Spleen (tissue), 11 donors: ENCODE results near the gene VDAC1. TPM values are rescaled to one million over a fixed set of nuclear protein-coding genes. Genes with fewer than 3 reads are reported as not detected.

Source experiments
- DNase-seq: peaks from one replicate; pipeline ENCODE4 v3.0.0-alpha.2; 2020
- H3K27ac ChIP-seq, 8 donors: fragments of 200-600 bp; sonication (generic) in 7 of 8; 1 replicate in 4 of 8; 2 replicates in 4 of 8; pipeline versions ENCODE4 v1.5.0 to v1.8.0; 2016 to 2021; ENCODE audit warnings: inconsistent platforms in 4 of 8, mild to moderate bottlenecking in 4 of 8, moderate library complexity in 1 of 8
- H3K27me3 ChIP-seq, 7 donors: fragments of 200-600 bp; sonication (generic) in 6 of 7; replicated peaks in 1 of 7; 1 replicate in 4 of 7; 2 replicates in 3 of 7; pipeline versions ENCODE4 v1.5.0 to v1.8.0; 2016 to 2021; ENCODE audit warnings: inconsistent platforms in 3 of 7, mild to moderate bottlenecking in 1 of 7
- H3K36me3 ChIP-seq, 6 donors: fragments of 200-600 bp; sonication (generic) in 5 of 6; 1 replicate in 4 of 6; 2 replicates in 2 of 6; pipeline versions ENCODE4 v1.5.0 to v1.8.0; 2016 to 2021; ENCODE audit warnings: inconsistent platforms in 2 of 6
- H3K4me1 ChIP-seq, 6 donors: fragments of 200-600 bp; sonication (generic) in 5 of 6; 1 replicate in 3 of 6; 2 replicates in 3 of 6; pipeline versions ENCODE4 v1.5.0 to v1.8.0; 2016 to 2021; ENCODE audit warnings: inconsistent platforms in 3 of 6
- H3K4me3 ChIP-seq, 8 donors: fragments of 200-600 bp; sonication (generic) in 7 of 8; 1 replicate in 4 of 8; 2 replicates in 4 of 8; pipeline versions ENCODE4 v1.5.0 to v1.8.0; 2016 to 2021; ENCODE audit warnings: inconsistent platforms in 4 of 8, mild to moderate bottlenecking in 4 of 8, moderate library complexity in 2 of 8
- H3K9me3 ChIP-seq, 8 donors: fragments of 200-600 bp; sonication (generic) in 7 of 8; 1 replicate in 4 of 8; 2 replicates in 4 of 8; pipeline versions ENCODE4 v1.5.0 to v1.8.0; 2016 to 2021; ENCODE audit warnings: inconsistent platforms in 4 of 8
- CTCF ChIP-seq, 11 experiments: fragments of 200-600 bp in 7 of 11; fragments of 450-650 bp in 4 of 11; sonication (generic) in 4 of 11; IDR thresholded peaks in 8 of 11; conservative IDR thresholded peaks in 3 of 11; 1 replicate in 7 of 11; 2 replicates in 4 of 11; pipeline versions ENCODE4 v1.4.0 to v1.8.0; 2016 to 2021; ENCODE audit warnings: antibody characterized with exemption in 11 of 11, inconsistent platforms in 4 of 11, mild to moderate bottlenecking in 1 of 11
- POLR2A ChIP-seq, 3 donors: fragments of 450-650 bp; IDR thresholded peaks; one replicate each; pipeline ENCODE4 v1.5.1; 2017; ENCODE audit warnings: antibody characterized with exemption in 3 of 3, mild to moderate bottlenecking in 1 of 3
- POLR2AphosphoS5 ChIP-seq, 3 donors: sonication (generic); formaldehyde crosslinking; IDR thresholded peaks; one replicate each; pipeline ENCODE4 v1.5.1; 2017; ENCODE audit warnings: antibody characterized with exemption in 3 of 3
- WGBS, 5 donors: extraction: QIAGEN DNeasy Blood & Tissue Kit in 3 of 5; methylation state at CpG; one replicate each; pipeline versions ENCODE4 v1.1.5 to v1.1.7; 2013 to 2018; 5-methylcytosine and 5-hydroxymethylcytosine counted together
- intact Hi-C: fragments of 100-400 bp; cut with DNase I; formaldehyde crosslinking; loops from one replicate; pipeline ENCODE4 v1.15.0; 2023; ENCODE audit warnings: low total_unique reads
- polyA plus RNA-seq, 3 donors: library from polyadenylated mRNA; stranded (reverse); fragments of 200-250 nt; gene quantifications; one replicate each; pipeline ENCODE4 v1.2.1, GENCODE V29; 2013
- total RNA-seq, 7 donors: library from RNA; depleted of rRNA in 3 of 7; stranded (reverse); fragments of >200 nt in 3 of 7; fragmentation: NEBNext Ultra II Directional in 4 of 7; extraction: Animal tissue kit (Norgen Biotek cat#: 25700) in 4 of 7; gene quantifications; one replicate each; pipeline versions ENCODE4 v1.1.0 to v1.2.1, GENCODE V29; 2016 to 2021
- donor health status: healthy with polysubstance abuse.
- donor health status: DM: no; HTN: no; CAD: no; lungs with moderate emphysema.
- donor health status: DM: no; HTN: no; CAD: no.
- donor health status: Bipolar disorder and iron deficiency.
- donor health status: healthy.
- donor health status: DM: no; HTN: no; CAD: no.
- donor health status: DM: yes; HTN: yes; CAD: no.

Gene VDAC1
- total and polyA plus RNA-seq, 10 donors = 53.3 to 100 (median 84.7) TPM

- Histone ChIP-seq H3K4me1 (peaks cover 9 to 90% (median 36%) of the 10 kb centered on the region in 6 donors), H3K27ac (peak overlapping the region in 1 of 8 donors; percentile 21), H3K36me3 (peaks cover 0 to 17% (median 11%) of the 10 kb centered on the region in 6 donors), H3K9me3 (peaks cover 0 to 7% (median 0%) of the 10 kb centered on the region in 8 donors), H3K4me3 (no peak overlapping the region), H3K27me3 (no peaks in the 10 kb centered on the region)
- 94 to 98% (median 98%) methylated on average over 2 of the region's 2 CpGs for WGBS, 5 donors
- intact Hi-C loops = no loop called here
- no peak for DNase-seq
- no peak for TF ChIP-seq CTCF (IDR thresholded peaks at IDR 0.05 in 8 of 11, conservative IDR thresholded peaks at IDR 0.05 in 3 of 11)
- no peak for TF ChIP-seq POLR2A (IDR thresholded peaks at IDR 0.05)
- no peak for TF ChIP-seq POLR2AphosphoS5 (IDR thresholded peaks at IDR 0.05)
Measured at GRCh38 chr5:133963493-133964128, 41.2 kb downstream of the VDAC1 start.

- Histone ChIP-seq H3K27ac (peak overlapping the region in 2 of 8 donors; percentile 21 to 51), H3K27me3 (no peaks in the 10 kb centered on the region), H3K9me3 (peaks cover 0 to 7% (median 0%) of the 10 kb centered on the region in 8 donors), H3K4me3 (no peak overlapping the region), H3K36me3 (peaks cover 0 to 23% (median 17%) of the 10 kb centered on the region in 6 donors), H3K4me1 (peaks cover 10 to 96% (median 39%) of the 10 kb centered on the region in 6 donors)
- TF ChIP-seq POLR2A (IDR thresholded peaks at IDR 0.05) (no peak), CTCF (IDR thresholded peaks at IDR 0.05 in 8 of 11, conservative IDR thresholded peaks at IDR 0.05 in 3 of 11) (no peak), POLR2AphosphoS5 (IDR thresholded peaks at IDR 0.05) (no peak)
- DNase-seq = no peak
- intact Hi-C loops = no loop called here
- WGBS, 5 donors = 56 to 63% (median 62%) methylated on average over 2 of the region's 2 CpGs
Measured at GRCh38 chr5:133962801-133963476, 41.8 kb downstream of the VDAC1 start.

GRCh38 chr5:133962131-133962530 is 42.6 kb downstream of the VDAC1 start:
- WGBS, 5 donors = 84 to 95% (median 92%) methylated on average over 2 of the region's 2 CpGs
- TF ChIP-seq CTCF (IDR thresholded peaks at IDR 0.05 in 8 of 11, conservative IDR thresholded peaks at IDR 0.05 in 3 of 11) (no peak), POLR2A (IDR thresholded peaks at IDR 0.05) (no peak), POLR2AphosphoS5 (IDR thresholded peaks at IDR 0.05) (no peak)
- no peak for DNase-seq
- H3K36me3 ChIP-seq = peaks cover 0 to 31% (median 25%) of the 10 kb centered on the region in 6 donors
- H3K4me1 ChIP-seq = peaks cover 9 to 96% (median 39%) of the 10 kb centered on the region in 6 donors
- H3K27me3 ChIP-seq = no peaks in the 10 kb centered on the region
- no peak overlapping the region for H3K4me3 ChIP-seq
- H3K9me3 ChIP-seq = peaks cover 0 to 7% (median 0%) of the 10 kb centered on the region in 8 donors
- intact Hi-C loops = no loop called here
- peak overlapping the region in 2 of 8 donors; percentile 21 to 51 for H3K27ac ChIP-seq

GRCh38 chr5:133959643-133960042 is 45.1 kb downstream of the VDAC1 start:
- intact Hi-C loops = no loop called here
- H3K4me3 ChIP-seq = no peak overlapping the region
- 90 to 94% (median 93%) methylated on average over 11 of the region's 11 CpGs for WGBS, 5 donors

More at GRCh38 chr5:133959643-133960042, 45.1 kb downstream of the VDAC1 start:
- DNase-seq = no peak
- Histone ChIP-seq H3K27me3 (no peaks in the 10 kb centered on the region), H3K4me1 (peaks cover 0 to 78% (median 23%) of the 10 kb centered on the region in 6 donors), H3K27ac (no peak overlapping the region), H3K9me3 (peaks cover 0 to 7% (median 0%) of the 10 kb centered on the region in 8 donors), H3K36me3 (peaks cover 0 to 56% (median 35%) of the 10 kb centered on the region in 6 donors)
- TF ChIP-seq CTCF (IDR thresholded peaks at IDR 0.05 in 8 of 11, conservative IDR thresholded peaks at IDR 0.05 in 3 of 11) = no peak
- TF ChIP-seq POLR2A (IDR thresholded peaks at IDR 0.05) = no peak
- no peak for TF ChIP-seq POLR2AphosphoS5 (IDR thresholded peaks at IDR 0.05)
